SK-N-MC (cell line): ENCODE measurements around the gene CTTN.

Experiments used
- EZH2 ChIP-seq: fragments of 200-600 bp; sonication (generic); IDR thresholded peaks from one replicate; pipeline ENCODE4 v1.6.1; 2017; ENCODE audit warnings: antibody characterized with exemption
- FOXP2 ChIP-seq: optimal IDR thresholded peaks from 2 replicates; pipeline ENCODE3; 2011; ENCODE audit warnings: mild to moderate bottlenecking, moderate library complexity; ENCODE audit not compliant: insufficient read depth; ENCODE audit errors: extremely low read length, control extremely low read depth
- POLR2AphosphoS5 ChIP-seq: IDR thresholded peaks from 2 replicates; pipeline ENCODE4 v1.6.1; 2012; ENCODE audit warnings: mild to moderate bottlenecking, low read depth, low read length, borderline replicate concordance

DNA sequence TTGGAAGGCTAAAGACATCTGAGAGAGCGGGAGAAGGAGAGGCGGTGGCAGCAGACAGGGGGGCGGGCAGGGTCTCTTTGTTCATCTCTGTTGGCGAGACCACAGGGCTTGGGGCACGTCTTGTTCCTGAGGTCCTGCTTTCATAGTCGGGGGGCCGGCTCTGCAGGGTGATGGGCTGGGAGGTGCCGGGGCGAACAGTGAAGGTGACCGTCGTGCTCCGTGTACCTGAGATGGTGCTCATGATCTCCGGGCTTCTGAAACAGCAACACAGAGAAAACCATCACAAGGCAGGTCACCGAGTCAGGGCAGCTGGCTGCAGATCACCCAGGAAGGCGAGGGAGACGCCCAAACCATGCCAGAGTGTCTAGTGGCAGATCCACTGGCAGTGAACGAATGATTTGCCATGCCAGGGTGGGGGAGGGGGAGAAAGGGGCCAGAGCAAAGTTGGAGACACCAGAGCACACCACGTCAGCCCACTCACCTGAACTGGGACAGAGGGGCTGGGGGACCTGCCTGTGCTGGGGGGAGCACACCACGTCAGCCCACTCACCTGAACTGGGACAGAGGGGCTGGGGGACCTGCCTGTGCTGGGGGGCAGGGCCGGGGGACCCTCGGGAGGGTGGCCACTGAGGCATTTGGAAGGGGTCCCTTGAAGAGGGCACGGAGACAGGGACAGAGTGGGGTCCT is 75.0 kb downstream of the CTTN start:
- TF ChIP-seq EZH2: no peak
- TF ChIP-seq POLR2AphosphoS5: no peak
- TF ChIP-seq FOXP2: no peak
